ENCODE data around the gene L3MBTL3. TPM values are rescaled to one million over a fixed set of nuclear protein-coding genes. Genes with fewer than 3 reads are reported as not detected.
"Not testable (repeated sequence)": the region's sequence is repeated elsewhere in the genome, so short reads cannot be mapped to it uniquely, and the experiment has no call there.

The L3MBTL3 gene
- total RNA-seq, 1 donor from 2014 or later: 4.3 TPM

DNA sequence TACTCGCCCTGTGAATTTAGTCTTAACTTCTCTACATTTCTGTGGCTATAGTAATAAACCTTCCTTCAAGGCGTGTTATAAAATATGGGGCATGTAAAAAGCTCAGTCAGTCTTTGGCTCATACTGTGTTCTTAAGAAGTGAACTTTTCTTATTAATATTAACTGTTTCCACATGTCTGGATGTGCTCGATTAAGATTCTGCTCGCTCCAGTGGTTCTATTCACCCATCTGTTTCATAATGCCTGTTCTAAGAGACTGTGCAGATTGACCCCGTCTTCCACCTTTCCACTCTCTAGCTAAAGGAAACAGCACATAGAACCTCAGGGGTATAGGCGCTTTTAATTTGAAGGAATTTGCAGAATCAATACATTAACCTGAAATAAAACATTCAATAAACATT lies 99.9 kb downstream of the L3MBTL3 start:
- ATAC-seq (ENCODE audit: poor library complexity) (no peak), DNase-seq (no peak)
- intact Hi-C loops (cut with DNase I): no loop called here

DNA sequence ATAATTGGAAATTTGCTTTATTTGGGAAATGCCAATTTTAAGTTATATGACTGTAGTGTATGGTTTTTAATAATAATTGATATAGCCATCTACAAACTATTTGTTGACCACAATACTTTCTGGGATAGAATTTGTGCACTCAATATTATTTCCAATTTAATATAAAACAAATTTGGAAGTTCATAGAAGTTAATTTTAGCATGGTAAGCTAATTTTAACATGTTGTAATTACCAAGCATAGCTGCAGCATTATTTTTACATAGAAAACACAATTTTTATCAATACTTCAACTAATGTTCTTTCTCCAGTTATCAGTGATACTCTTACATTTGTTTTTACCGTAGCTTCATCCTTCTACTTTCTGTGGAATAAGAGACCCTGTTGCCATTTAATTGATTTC lies 100.8 kb downstream of the L3MBTL3 start:
- DNase-seq: no peak
- ATAC-seq (ENCODE audit: poor library complexity): no peak

DNA sequence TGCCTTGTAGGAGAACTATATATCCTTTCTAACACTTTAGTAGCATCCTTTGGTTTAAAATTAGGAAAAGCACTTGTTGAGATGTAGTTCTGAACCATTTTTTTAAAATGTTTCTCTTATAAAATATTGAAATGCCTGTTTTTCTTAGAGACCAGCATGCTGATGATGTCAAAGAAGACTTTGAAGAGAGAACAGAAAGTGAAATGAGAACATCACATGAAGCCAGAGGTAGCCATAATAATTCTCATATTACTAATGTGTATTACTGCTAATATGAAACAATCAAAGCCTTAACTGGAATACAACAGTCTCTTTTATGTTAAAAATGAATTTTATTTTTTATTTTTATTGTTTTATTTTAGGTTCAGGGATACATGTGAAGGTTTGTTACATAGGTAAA lies 102.3 kb downstream of the L3MBTL3 start:
- DNase-seq: no peak
- ATAC-seq (ENCODE audit: poor library complexity): no peak
- intact Hi-C loops (cut with DNase I): no loop called here

More for the DNA sequence above, 100.8 kb downstream of the L3MBTL3 start:
- intact Hi-C loops (cut with DNase I): no loop called here

DNA sequence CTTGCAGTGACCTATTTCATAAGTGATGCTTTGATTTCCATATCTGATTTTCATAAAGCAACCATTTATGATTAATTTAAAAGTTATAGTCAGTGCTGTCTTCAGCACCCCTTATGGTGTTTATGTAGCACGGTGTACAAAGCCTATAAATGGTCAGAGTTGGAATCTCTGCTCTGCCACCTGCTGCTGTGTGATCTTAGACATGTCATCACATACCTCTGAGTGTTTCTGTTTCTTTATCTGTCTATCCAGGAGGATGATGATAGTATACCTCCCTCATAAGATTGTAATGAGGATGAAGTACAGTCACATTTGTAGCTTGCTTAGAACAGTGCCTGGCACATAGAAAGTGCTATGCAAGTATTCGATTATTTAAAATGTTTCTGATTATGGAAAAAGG lies 103.9 kb downstream of the L3MBTL3 start:
- DNase-seq (no peak), ATAC-seq (ENCODE audit: poor library complexity) (no peak)
- intact Hi-C loops (cut with DNase I): no loop called here

DNA sequence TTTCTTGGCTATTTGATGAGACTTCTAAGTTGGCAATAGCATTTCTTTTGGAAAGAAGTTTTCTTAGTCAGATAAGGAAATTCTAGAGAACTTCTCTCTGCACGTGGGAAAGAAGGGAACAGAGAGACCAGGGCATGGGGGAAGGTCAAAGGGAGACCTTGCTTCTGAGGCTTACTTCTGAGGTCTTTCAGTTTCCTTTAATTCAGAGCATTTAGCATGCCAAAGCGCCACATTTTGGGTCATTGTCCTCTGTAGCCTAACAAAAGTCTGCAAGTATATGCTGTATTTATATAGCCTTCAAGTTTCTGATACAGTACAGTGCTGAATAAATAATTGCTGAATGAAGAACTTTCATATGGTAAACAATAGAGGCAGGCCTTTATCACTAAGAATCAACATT lies 108.8 kb downstream of the L3MBTL3 start:
- DNase-seq: no peak
- intact Hi-C loops (cut with DNase I): no loop called here
- ATAC-seq (ENCODE audit: poor library complexity): no peak

DNA sequence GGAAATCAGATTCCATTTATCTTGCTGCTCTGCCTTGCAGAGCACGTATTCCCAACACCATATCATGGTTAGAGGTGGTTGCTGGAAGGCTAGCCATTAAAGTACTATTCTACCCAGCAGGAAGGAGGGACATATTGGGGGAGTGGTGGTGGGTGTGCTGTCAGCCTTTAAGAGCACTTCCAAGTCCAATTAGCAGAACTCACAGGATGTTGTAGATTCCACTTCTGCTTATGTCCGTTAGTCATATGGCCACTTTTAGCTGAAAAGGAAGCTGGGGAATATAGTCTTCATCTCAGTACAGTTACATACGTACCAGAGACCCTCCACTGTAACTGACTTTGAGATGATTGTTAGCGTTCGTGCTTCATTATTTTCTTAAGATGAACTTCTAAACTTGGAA lies 109.9 kb downstream of the L3MBTL3 start:
- no peak for ATAC-seq (ENCODE audit: poor library complexity)
- intact Hi-C loops (cut with DNase I): no loop called here
- DNase-seq: no peak

DNA sequence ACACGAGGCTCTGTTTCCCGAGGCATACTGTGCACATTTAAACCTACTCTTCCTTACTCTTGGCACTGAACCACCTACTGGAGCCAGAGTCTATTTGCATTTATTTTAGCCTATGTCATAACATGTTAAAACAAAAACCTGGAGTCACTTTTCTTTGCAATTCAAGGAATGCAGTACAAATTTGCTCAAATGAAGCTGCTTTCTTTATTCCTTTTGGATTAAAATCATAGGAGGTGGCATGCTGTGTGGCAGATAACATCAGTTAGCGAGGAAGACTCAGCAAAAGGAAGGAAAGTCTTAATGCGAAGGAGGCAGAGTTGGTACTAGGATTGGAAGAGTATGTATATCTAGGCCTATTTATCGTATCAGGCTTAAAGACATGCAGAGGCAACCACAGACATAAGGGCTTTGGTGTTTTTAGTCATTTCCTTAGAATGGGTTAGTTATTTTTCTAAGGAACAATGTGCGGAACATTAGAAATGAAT lies 111.4 kb downstream of the L3MBTL3 start:
- DNase-seq (no peak), ATAC-seq (ENCODE audit: poor library complexity) (no peak)
- intact Hi-C loops (cut with DNase I): no loop called here

DNA sequence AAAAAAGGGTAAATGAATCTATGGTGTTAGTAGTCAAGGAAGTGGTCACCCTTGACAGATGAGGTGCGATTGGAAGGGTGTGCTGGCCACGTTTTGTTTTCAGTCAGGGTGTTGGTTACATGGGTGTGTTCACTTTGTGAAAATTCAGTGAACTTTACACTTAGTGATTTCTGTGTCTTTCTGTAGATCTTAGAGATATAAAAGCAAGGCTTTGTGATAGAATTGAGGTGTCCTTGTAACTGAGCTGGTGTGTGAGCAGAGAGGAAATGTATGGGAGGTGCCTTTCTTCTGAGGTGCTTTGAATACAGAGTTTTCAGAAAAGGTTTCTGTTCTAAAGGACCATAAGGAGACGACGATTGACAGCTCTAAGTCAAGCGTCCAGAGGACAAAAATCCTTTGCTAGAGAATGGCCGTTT lies 113.9 kb downstream of the L3MBTL3 start:
- ATAC-seq (ENCODE audit: poor library complexity): peak; percentile 15

DNA sequence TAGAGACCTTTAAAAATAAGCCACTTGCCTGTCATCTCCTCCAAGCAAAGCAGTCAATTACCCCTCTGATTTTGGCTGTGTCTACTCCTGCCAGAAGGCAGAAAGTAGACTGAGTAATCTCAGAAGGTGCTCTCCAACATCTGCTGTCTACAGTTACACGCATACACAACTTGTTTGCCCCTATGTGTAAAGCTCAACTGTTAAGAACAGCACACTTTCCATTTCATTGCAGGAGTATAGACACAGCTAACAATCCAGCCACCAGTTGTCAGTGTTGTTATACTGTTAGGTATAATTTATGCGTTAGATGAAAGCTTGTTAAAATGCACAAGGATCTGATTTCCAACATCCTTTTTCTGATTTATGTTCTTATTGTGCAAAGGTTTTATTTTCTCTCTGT lies 116.2 kb downstream of the L3MBTL3 start:
- DNase-seq (no peak), ATAC-seq (ENCODE audit: poor library complexity) (no peak)
- intact Hi-C loops (cut with DNase I): no loop called here

More for the DNA sequence above, 113.9 kb downstream of the L3MBTL3 start:
- intact Hi-C loops (cut with DNase I): no loop called here
- no peak for DNase-seq

DNA sequence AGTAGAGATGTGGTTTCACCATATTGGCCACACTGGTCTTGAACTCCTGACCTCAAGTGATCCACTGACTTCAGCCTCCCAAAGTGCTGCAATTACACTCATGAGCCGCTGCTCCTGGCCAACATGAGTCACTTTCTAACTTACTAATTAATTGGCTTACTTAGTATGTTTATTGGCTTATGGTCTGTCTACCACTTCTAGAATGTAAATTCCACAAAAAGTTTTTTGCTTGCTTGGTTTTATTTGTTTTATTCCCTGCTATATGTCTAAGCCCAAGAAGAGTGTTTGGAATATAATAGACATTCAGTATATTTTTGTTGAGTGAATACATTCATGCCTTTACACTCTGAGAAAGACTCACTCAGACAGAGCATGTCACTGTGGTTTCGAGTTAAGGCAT lies 118.4 kb downstream of the L3MBTL3 start:
- intact Hi-C loops (cut with DNase I): no loop called here
- DNase-seq (no peak), ATAC-seq (ENCODE audit: poor library complexity) (no peak)

DNA sequence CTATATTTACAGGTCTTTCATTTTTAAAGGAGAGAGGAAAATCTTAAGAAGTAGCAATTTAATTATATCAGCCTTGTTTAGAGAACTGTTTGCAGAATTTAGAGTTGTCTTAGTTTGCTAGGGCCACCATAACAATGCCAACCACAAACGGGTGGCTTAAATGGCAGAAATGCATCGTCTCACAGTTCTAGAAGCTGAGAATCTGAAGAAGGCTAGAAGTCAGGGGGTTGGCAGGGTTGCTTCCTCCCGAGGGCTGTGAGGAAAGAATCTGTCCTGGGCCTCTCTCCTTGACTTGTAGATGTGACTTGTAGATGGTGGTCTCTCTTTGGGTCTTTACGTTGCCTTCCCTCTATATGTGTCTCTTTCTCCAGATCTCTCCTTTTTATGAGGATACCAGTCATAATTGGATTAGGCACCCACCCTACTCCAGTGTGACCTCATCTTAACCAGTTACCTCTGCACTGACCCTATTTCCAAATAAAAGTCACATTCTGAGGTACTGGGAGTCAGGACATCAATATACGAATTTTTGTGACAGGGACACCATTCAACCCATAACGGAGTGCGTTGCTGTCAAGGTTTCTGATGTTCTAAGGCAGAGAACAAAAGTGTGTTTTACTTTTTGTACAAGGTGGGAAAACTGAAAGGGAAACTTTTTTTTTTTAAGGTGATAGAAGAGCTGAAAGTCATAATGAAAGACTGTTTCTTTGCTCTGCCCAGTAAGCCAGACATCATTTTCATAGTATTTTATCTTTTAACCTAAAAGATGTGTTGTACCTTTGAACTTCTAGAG lies 119.9 kb downstream of the L3MBTL3 start:
- DNase-seq (no peak), ATAC-seq (ENCODE audit: poor library complexity) (no peak)
- intact Hi-C loops (cut with DNase I): no loop called here

DNA sequence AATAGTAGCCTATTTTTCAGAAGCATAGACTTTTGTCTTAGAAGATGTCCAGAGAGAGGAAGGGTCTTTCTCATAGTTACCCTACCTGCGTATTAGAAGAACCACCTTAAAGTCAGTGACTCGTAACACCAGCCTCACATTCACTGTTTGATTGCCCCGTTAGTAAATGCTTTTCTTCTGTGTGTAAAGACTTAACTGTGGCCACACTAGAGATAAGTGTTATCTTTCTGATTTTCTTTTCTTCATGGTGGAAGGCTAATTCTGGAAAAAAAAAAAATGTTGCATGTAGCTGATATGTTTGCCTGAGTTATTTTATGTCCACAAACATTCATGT lies 120.5 kb downstream of the L3MBTL3 start:
- DNase-seq (no peak), ATAC-seq (ENCODE audit: poor library complexity) (no peak)
- intact Hi-C loops (cut with DNase I): no loop called here

DNA sequence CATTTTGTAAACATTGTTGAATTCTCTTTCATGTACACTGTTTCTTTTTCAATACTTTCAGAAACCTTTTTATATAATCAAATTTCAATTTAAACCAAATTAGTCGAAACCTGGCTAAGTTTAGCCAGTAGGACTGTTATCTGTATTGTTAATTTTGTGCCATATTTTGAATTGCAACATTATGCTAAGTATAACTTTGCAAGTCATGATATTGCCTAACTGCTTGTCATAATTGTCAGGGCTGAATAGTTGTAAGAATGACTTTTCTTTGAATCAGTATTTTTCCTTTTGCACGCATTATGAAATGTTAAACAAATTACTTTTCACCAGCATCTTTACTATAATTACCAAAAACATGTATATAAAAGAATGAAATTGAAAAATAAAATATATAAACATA lies 121.7 kb downstream of the L3MBTL3 start:
- intact Hi-C loops (cut with DNase I): no loop called here
- no peak for DNase-seq
- no peak for ATAC-seq (ENCODE audit: poor library complexity)

DNA sequence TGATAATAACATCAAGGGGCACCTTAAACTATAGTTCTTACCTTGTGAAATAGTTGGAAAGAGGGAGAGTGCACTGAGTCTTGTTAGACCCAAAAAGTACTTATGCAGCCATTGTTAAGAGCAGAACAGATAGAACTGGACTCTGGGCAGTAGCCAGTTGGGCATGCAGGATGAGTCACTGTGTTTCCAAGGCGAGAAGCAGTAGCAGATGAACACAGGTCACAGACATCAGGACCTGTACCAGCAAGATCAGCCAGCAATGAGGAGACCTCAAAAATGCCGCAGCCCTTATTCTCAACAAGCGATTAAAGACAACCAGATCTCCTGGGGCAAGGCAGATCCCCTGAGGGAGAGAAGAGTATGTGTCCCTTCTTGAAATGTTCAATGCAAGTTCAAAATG lies 125.3 kb downstream of the L3MBTL3 start:
- DNase-seq (no peak), ATAC-seq (ENCODE audit: poor library complexity) (no peak)
- intact Hi-C loops (cut with DNase I): no loop called here

DNA sequence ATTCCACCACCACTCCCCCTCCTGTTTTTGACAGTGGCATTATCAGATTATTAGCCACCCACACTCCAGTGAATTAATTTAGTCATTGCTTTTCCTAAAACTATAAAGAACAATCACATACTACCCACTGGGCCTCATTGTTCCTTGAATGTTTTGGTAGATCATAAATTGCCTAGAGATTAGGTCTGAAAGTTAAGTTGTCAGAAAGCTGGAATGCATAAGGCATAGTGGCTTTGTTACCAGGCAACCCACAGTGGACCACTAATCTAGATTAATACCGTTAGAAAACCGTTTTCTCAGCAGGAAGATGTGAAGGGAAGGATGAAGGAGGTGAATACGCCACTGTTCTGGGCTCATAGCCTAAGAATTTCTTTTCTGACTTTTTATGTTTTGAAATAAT lies 128.7 kb downstream of the L3MBTL3 start:
- intact Hi-C loops (cut with DNase I): no loop called here
- no peak for ATAC-seq (ENCODE audit: poor library complexity)
- no peak for DNase-seq

DNA sequence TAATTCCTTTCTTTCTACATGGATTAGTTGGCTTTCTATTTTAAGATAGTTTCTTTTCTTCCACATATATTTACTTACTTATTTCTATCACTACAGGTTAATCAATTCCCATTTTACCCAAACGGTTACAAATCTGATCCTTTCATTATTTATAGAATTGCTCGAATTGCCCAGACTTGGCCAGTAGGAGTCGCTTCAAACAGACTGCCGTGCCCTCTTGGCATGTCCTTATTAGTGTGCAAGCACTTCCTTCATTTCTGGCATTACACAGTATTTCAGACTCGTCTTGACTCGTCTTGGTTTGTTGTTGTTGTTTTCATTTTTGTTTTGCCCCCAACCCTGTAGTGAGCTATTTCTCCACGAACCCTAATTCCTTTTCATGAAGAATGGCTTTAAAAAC lies 129.8 kb downstream of the L3MBTL3 start:
- ATAC-seq (ENCODE audit: poor library complexity) (no peak), DNase-seq (no peak)
- intact Hi-C loops (cut with DNase I): no loop called here

DNA sequence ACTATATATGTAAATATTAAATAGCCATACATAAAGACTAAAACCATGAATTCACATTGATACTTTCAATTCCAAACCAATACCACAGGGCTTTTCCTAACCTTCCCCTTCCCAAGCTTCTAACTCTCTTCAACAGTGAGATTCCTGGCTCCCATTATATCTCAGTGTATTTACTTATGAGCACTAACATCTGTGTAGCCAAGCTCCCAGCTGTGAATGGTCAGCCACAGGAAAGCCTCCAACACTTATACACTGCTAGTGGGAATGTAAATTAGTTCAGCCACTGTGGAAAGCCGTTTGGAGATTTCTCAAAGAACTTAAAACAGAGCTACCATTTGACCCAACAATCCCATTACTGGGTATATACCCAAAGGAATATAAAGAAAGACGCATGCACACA lies 130.6 kb downstream of the L3MBTL3 start:
- DNase-seq; intact Hi-C loops (cut with DNase I); ATAC-seq (ENCODE audit: poor library complexity): not testable (repeated sequence)

DNA sequence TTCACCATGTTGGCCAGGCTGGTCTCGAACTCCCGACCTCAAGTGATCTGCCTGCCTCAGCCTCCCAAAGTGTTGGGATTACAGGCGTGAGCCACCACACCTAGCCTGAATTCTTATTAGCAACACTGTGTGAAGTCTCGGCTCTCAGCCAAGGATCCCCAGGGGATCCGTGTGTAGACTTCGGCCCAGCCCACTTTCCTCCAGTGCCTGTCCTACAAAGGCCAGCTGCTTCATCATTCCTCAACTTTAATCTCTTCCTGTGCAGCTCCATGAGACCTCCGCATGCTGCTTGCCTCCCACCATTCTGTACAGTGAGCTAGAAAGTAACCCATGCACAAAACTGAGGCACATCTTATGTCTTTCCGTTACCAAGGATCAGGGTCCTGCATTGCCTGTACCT lies 132.5 kb downstream of the L3MBTL3 start:
- DNase-seq (no peak), ATAC-seq (ENCODE audit: poor library complexity) (no peak)

DNA sequence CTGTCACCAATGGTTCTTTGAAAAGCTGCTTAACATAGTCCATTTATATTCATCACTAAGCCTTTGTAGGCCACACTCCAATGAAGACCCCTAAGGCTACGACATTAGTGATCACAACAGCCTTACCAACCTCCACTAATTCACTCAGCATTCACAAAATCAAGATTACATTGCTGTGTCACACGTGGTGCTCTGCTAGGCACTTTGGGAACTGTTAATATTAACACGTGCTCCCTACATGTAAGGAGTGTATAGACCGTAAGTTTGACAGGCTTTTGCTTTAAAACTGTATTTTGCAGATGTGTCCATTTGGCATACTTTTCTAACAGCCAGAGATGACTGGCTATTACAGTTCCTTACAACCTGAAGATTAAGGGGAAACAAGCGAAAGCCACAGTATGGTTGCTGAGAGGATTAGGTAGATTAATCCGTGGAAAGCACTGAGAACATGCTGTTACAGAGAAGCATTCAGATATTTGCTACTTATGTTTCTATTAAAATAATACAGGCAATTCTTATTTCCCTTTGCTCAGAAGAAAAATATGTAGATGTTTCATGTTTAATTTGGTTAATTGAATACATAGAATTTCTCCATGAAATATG lies 134.6 kb downstream of the L3MBTL3 start:
- intact Hi-C loops (cut with DNase I): no loop called here
- ATAC-seq (ENCODE audit: poor library complexity): no peak
- no peak for DNase-seq

More for the DNA sequence above, 132.5 kb downstream of the L3MBTL3 start:
- intact Hi-C loops (cut with DNase I): no loop called here

DNA sequence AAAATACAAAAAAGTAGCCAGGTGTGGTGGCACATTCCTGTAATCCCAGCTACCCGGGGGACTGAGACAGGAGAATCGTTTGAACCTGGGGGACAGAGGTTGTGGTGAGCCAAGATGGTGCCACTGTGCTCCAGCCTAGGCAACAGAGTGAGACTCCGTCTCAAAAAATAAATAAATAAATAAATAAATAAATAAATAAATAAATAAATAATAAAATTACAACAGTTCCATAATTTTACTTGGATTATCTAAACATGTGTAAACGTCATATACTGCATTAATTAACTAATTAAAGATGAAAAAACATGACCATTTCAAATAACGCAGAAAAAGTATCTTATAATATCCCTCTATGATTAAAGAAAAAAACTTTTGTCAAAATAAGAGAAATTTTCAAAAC lies 138.5 kb downstream of the L3MBTL3 start:
- ATAC-seq (ENCODE audit: poor library complexity) (no peak), DNase-seq (no peak)
- intact Hi-C loops (cut with DNase I): no loop called here

DNA sequence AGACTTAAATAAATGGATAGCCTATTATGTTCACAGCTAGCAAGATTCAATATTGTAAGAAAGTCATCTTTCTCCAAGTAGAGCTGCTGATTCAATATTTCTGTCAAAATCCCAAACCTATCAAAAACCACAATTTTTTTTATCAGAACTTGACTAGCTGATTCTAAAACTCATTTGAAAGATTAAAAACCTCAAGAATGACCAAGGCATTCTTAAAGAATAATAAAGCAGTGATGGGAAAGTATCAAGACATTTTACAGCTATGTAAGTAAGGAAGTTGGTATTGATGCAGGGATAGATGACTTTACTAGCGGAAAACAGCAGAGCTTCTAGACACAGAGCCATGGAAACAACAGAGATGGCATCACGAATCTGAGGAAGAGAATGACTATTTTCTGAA lies 139.7 kb downstream of the L3MBTL3 start:
- no peak for DNase-seq

More for the DNA sequence above, 139.7 kb downstream of the L3MBTL3 start:
- no peak for ATAC-seq (ENCODE audit: poor library complexity)
- intact Hi-C loops (cut with DNase I): no loop called here

Data from Right ventricle myocardium superior (tissue), 1 donor.